Measurements from ENCODE around the gene RASD2.

The RASD2 gene

GRCh38 chr22:35598396-35598710 is 57.7 kb downstream of the RASD2 start:
- FAIRE-seq (no peak), DNase-seq (ENCODE audit: insufficient read length, low spot score) (no peak)
- TF ChIP-seq CTCF (IDR thresholded peaks at IDR 0.05; ENCODE audit: insufficient read depth, missing control alignments) = no peak

- FAIRE-seq (no peak), DNase-seq (ENCODE audit: insufficient read length, low spot score) (no peak)
- no peak for TF ChIP-seq CTCF (IDR thresholded peaks at IDR 0.05; ENCODE audit: insufficient read depth, missing control alignments)
These were observed 58.7 kb downstream of the RASD2 start for GRCh38 chr22:35599364-35599763.

GRCh38 chr22:35600476-35600875 is 59.8 kb downstream of the RASD2 start:
- DNase-seq (ENCODE audit: insufficient read length, low spot score) (no peak), FAIRE-seq (no peak)
- TF ChIP-seq CTCF (IDR thresholded peaks at IDR 0.05; ENCODE audit: insufficient read depth, missing control alignments) = no peak

- FAIRE-seq = no peak
- no peak for DNase-seq (ENCODE audit: insufficient read length, low spot score)
- TF ChIP-seq CTCF (IDR thresholded peaks at IDR 0.05; ENCODE audit: insufficient read depth, missing control alignments) = no peak
These were observed 60.5 kb downstream of the RASD2 start for GRCh38 chr22:35601013-35601580.

GRCh38 chr22:35601743-35602615 is 61.3 kb downstream of the RASD2 start:
- DNase-seq (ENCODE audit: insufficient read length, low spot score) = no peak
- TF ChIP-seq CTCF (IDR thresholded peaks at IDR 0.05; ENCODE audit: insufficient read depth, missing control alignments) = no peak
- no peak for FAIRE-seq
